Parathyroid adenoma (tissue), 2 donors: ENCODE results near the gene ZNF829.
A peak's percentile ranks its signal among the peaks of the same experiment; 100 is the strongest.

ENCODE experiments used
- H2AFZ ChIP-seq: fragments of 300-600 bp; sonication (generic); one replicate; pipeline ENCODE4 v1.7.0; 2017; ENCODE audit warnings: antibody characterized with exemption, mild to moderate bottlenecking
- H3K27ac ChIP-seq: fragments of 300-600 bp; sonication (generic); one replicate; pipeline ENCODE4 v1.7.0; 2017
- H3K27me3 ChIP-seq: fragments of 300-600 bp; sonication (generic); one replicate; pipeline ENCODE4 v1.7.0; 2017; ENCODE audit warnings: low read length; ENCODE audit not compliant: control insufficient read depth, insufficient read depth
- H3K36me3 ChIP-seq: fragments of 300-600 bp; sonication (generic); one replicate; pipeline ENCODE4 v1.7.0; 2017; ENCODE audit warnings: low read length; ENCODE audit not compliant: control insufficient read depth, insufficient read depth
- H3K4me1 ChIP-seq: fragments of 300-600 bp; sonication (generic); one replicate; pipeline ENCODE4 v1.7.0; 2017; ENCODE audit warnings: control low read depth
- H3K4me2 ChIP-seq: fragments of 300-600 bp; sonication (generic); one replicate; pipeline ENCODE4 v1.7.0; 2017; ENCODE audit warnings: low read length
- H3K4me3 ChIP-seq: fragments of 300-600 bp; sonication (generic); one replicate; pipeline ENCODE4 v1.7.0; 2017; ENCODE audit warnings: low read depth, low read length
- H3K79me2 ChIP-seq: fragments of 300-600 bp; sonication (generic); one replicate; pipeline ENCODE4 v1.7.0; 2017; ENCODE audit warnings: control low read depth
- H3K9ac ChIP-seq: fragments of 300-600 bp; sonication (generic); one replicate; pipeline ENCODE4 v1.7.0; 2017; ENCODE audit warnings: mild to moderate bottlenecking
- H3K9me3 ChIP-seq: fragments of 300-600 bp; sonication (generic); one replicate; pipeline ENCODE4 v1.7.0; 2017; ENCODE audit warnings: low read length; ENCODE audit not compliant: control insufficient read depth
- TF ChIP-seq, protein P1 (sequence below): fragments of 300-600 bp; sonication (generic); IDR thresholded peaks from one replicate; pipeline ENCODE4 v1.7.0; 2017; ENCODE audit warnings: antibody characterized with exemption, mild to moderate bottlenecking
- donor health status: primary hyperparathyroidism.

Gene ZNF829

GRCh38 chr19:36939153-36939552 lies 23.1 kb upstream of the ZNF829 start:
- Histone ChIP-seq H3K4me2 (no peak overlapping the region), H3K4me3 (no peak overlapping the region), H3K27ac (no peak overlapping the region), H3K79me2 (no peaks in the 10 kb centered on the region), H3K36me3 (no peaks in the 10 kb centered on the region), H2AFZ (no peak overlapping the region), H3K4me1 (no peaks in the 10 kb centered on the region), H3K27me3 (no peaks in the 10 kb centered on the region), H3K9me3 (no peaks in the 10 kb centered on the region), H3K9ac (no peak overlapping the region)
- TF ChIP-seq, protein P1, sequence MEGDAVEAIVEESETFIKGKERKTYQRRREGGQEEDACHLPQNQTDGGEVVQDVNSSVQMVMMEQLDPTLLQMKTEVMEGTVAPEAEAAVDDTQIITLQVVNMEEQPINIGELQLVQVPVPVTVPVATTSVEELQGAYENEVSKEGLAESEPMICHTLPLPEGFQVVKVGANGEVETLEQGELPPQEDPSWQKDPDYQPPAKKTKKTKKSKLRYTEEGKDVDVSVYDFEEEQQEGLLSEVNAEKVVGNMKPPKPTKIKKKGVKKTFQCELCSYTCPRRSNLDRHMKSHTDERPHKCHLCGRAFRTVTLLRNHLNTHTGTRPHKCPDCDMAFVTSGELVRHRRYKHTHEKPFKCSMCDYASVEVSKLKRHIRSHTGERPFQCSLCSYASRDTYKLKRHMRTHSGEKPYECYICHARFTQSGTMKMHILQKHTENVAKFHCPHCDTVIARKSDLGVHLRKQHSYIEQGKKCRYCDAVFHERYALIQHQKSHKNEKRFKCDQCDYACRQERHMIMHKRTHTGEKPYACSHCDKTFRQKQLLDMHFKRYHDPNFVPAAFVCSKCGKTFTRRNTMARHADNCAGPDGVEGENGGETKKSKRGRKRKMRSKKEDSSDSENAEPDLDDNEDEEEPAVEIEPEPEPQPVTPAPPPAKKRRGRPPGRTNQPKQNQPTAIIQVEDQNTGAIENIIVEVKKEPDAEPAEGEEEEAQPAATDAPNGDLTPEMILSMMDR: no peak

DNA sequence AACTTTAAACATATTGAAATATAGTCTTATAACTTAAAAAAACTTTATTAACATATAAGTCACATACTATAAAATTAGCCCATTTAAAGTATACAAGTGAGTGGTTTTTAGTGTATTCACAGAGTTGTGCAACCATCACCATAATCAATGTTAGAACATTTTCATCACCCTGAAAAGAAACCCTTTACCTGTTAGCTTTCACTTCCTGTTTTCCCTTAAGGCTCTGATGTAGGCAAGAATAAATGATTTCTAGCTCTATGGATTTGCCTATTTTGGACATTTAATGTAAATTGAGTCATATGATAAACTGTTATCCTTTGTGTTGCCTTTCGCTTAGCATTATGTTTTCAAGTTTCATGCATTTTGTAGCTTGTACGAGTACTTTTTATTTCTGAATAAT lies 15.6 kb upstream of the ZNF829 start:
- Histone ChIP-seq H3K27ac (no peak overlapping the region), H3K27me3 (no peaks in the 10 kb centered on the region), H3K36me3 (no peaks in the 10 kb centered on the region), H3K4me2 (no peak overlapping the region), H3K9ac (no peak overlapping the region), H3K4me3 (no peak overlapping the region), H3K79me2 (no peaks in the 10 kb centered on the region), H3K9me3 (no peaks in the 10 kb centered on the region), H2AFZ (no peak overlapping the region), H3K4me1 (no peaks in the 10 kb centered on the region)
- TF ChIP-seq, protein P1: no peak

DNA sequence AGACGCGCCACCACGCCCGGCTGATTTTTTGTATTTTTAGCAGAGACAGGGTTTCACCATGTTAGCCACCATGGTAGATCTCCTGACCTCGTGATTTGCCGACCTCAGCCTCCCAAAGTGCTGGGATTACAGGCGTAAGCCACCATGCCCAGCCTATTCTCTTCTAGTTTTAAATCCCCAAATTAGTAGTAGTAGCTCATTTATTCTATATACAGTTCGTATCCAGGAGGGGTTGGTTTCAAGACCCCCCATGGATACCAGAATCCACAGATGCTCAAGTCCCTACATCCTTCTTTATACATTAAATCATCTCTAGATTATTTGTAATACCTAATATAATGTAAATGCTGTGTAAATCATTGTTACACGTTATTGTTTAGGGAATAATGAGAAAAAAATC lies 2.0 kb upstream of the ZNF829 start:
- no peak overlapping the region for H3K27ac ChIP-seq
- no peaks in the 10 kb centered on the region for H3K36me3 ChIP-seq
- no peaks in the 10 kb centered on the region for H3K9me3 ChIP-seq
- no peaks in the 10 kb centered on the region for H3K4me1 ChIP-seq
- no peaks in the 10 kb centered on the region for H3K79me2 ChIP-seq
- H3K27me3 ChIP-seq: no peaks in the 10 kb centered on the region
- no peak overlapping the region for H2AFZ ChIP-seq
- H3K9ac ChIP-seq: no peak overlapping the region
- H3K4me2 ChIP-seq: no peak overlapping the region
- H3K4me3 ChIP-seq: no peak overlapping the region
- TF ChIP-seq, protein P1: no peak

- H3K4me1 ChIP-seq: no peaks in the 10 kb centered on the region
- no peaks in the 10 kb centered on the region for H3K79me2 ChIP-seq
- no peak overlapping the region for H3K9ac ChIP-seq
- TF ChIP-seq, protein P1: no peak
- H3K4me2 ChIP-seq: peak overlapping the region; percentile 91
- H3K9me3 ChIP-seq: no peaks in the 10 kb centered on the region
- no peaks in the 10 kb centered on the region for H3K36me3 ChIP-seq
- no peak overlapping the region for H2AFZ ChIP-seq
- no peak overlapping the region for H3K27ac ChIP-seq
- no peaks in the 10 kb centered on the region for H3K27me3 ChIP-seq
- H3K4me3 ChIP-seq: peak overlapping the region; percentile 95
Observed at GRCh38 chr19:36916991-36917390, 900 bp upstream of the ZNF829 start.

- Histone ChIP-seq H3K27me3 (no peaks in the 10 kb centered on the region), H2AFZ (no peak overlapping the region), H3K27ac (no peak overlapping the region), H3K4me1 (no peaks in the 10 kb centered on the region), H3K9ac (no peak overlapping the region), H3K4me2 (no peak overlapping the region), H3K36me3 (peaks cover 13% of the 10 kb centered on the region), H3K9me3 (peaks cover 23% of the 10 kb centered on the region), H3K4me3 (no peak overlapping the region), H3K79me2 (no peaks in the 10 kb centered on the region)
- TF ChIP-seq, protein P1: no peak
Observed at GRCh38 chr19:36898422-36898821, 17.7 kb downstream of the ZNF829 start.
